Testis (tissue), 2 donors: ENCODE data around the gene HPDL.

Source experiments
- CTCF ChIP-seq, 3 experiments: fragments of 450-650 bp in 2 of 3; fragments of 200-600 bp in 1 of 3; sonication (generic) in 1 of 3; IDR thresholded peaks; one replicate each; pipeline ENCODE4 v1.5.1; 2016 to 2019; ENCODE audit warnings: antibody characterized with exemption in 3 of 3, mild to moderate bottlenecking in 2 of 3, moderate library complexity in 1 of 3
- POLR2A ChIP-seq: fragments of 450-650 bp; IDR thresholded peaks from one replicate; pipeline ENCODE4 v1.6.1; 2017; ENCODE audit warnings: antibody characterized with exemption, mild to moderate bottlenecking, moderate library complexity

GRCh38 chr1:45335855-45336324 is 9.2 kb downstream of the HPDL start:
- TF ChIP-seq CTCF (IDR thresholded peaks at IDR 0.05) (no peak), POLR2A (no peak)
